C4-2B (cell line): ENCODE measurements around the gene LGI4.

Source experiments
- H3K27ac ChIP-seq: fragments of 450-650 bp; 2 replicates; pipeline ENCODE4 v1.5.1; 2017
- CTCF ChIP-seq: fragments of 450-650 bp; conservative IDR thresholded peaks from 2 replicates; pipeline ENCODE4 v1.5.1; 2017; ENCODE audit warnings: mild to moderate bottlenecking
- ZFX ChIP-seq: fragments of 450-650 bp; IDR thresholded peaks from 2 replicates; pipeline ENCODE4 v1.6.1; 2017

The LGI4 gene

GRCh38 chr19:35166100-35167063, 31.5 kb upstream of the LGI4 start:
- no peak for TF ChIP-seq CTCF
- no peak overlapping the region for H3K27ac ChIP-seq

GRCh38 chr19:35165200-35166058, 30.6 kb upstream of the LGI4 start:
- H3K27ac ChIP-seq: no peak overlapping the region
- TF ChIP-seq ZFX: no peak
- TF ChIP-seq CTCF: no peak

GRCh38 chr19:35164418-35164817, 29.6 kb upstream of the LGI4 start:
- TF ChIP-seq CTCF (no peak), ZFX (no peak)
- no peak overlapping the region for H3K27ac ChIP-seq

GRCh38 chr19:35162471-35163326, 27.8 kb upstream of the LGI4 start:
- H3K27ac ChIP-seq: no peak overlapping the region
- no peak for TF ChIP-seq CTCF
- no peak for TF ChIP-seq ZFX

- TF ChIP-seq ZFX: no peak
- TF ChIP-seq CTCF: no peak
- H3K27ac ChIP-seq: no peak overlapping the region
Measured at GRCh38 chr19:35161434-35161743, 26.5 kb upstream of the LGI4 start.

- TF ChIP-seq CTCF (no peak), ZFX (no peak)
- no peak overlapping the region for H3K27ac ChIP-seq
Measured at GRCh38 chr19:35160629-35161433, 26.0 kb upstream of the LGI4 start.
